IPS-15b (cell line): ENCODE results near the gene OR52B2.

ENCODE experiments used
- H3K27me3 ChIP-seq: one replicate; pipeline ENCODE4 v1.6.1; 2013; ENCODE audit warnings: low read length; ENCODE audit not compliant: control insufficient read depth, insufficient read depth
- H3K36me3 ChIP-seq: one replicate; pipeline ENCODE4 v1.6.1; 2013; ENCODE audit warnings: low read length; ENCODE audit not compliant: control insufficient read depth, insufficient read depth
- H3K4me1 ChIP-seq: one replicate; pipeline ENCODE4 v1.6.1; 2013; ENCODE audit warnings: mild to moderate bottlenecking, low read length; ENCODE audit not compliant: control insufficient read depth, insufficient read depth
- H3K4me3 ChIP-seq: one replicate; pipeline ENCODE4 v1.5.1; 2013; ENCODE audit warnings: low read depth, low read length
- H3K9ac ChIP-seq: one replicate; pipeline ENCODE4 v1.6.1; 2013; ENCODE audit warnings: low read depth, mild to moderate bottlenecking, low read length
- H3K9me3 ChIP-seq: one replicate; pipeline ENCODE4 v1.6.1; 2013; ENCODE audit warnings: mild to moderate bottlenecking, low read length; ENCODE audit not compliant: control insufficient read depth, insufficient read depth

OR52B2 gene

GRCh38 chr11:6201481-6201880, 31.4 kb upstream of the OR52B2 start:
- Histone ChIP-seq H3K9ac (no peak overlapping the region), H3K9me3 (no peaks in the 10 kb centered on the region), H3K4me3 (no peak overlapping the region), H3K36me3 (no peaks in the 10 kb centered on the region), H3K4me1 (no peaks in the 10 kb centered on the region), H3K27me3 (no peaks in the 10 kb centered on the region)

- no peaks in the 10 kb centered on the region for H3K36me3 ChIP-seq
- H3K9ac ChIP-seq: no peak overlapping the region
- no peaks in the 10 kb centered on the region for H3K9me3 ChIP-seq
- no peaks in the 10 kb centered on the region for H3K27me3 ChIP-seq
- H3K4me3 ChIP-seq: no peak overlapping the region
- no peaks in the 10 kb centered on the region for H3K4me1 ChIP-seq
These were observed 30.8 kb upstream of the OR52B2 start for GRCh38 chr11:6200975-6201374.

GRCh38 chr11:6199174-6199810, 29.2 kb upstream of the OR52B2 start, which contains the start of gene OR52W1:
Gene OR52W1 (plus strand): TSS chr11:6199224. CDS start chr11:6199224, 0 bp downstream.
- Histone ChIP-seq H3K4me3 (no peak within 1 kb of the TSS), H3K27me3 (no peaks in the 10 kb centered on the region), H3K9ac (no peak within 1 kb of the TSS), H3K36me3 (no peaks in the 10 kb centered on the region), H3K9me3 (no peaks in the 10 kb centered on the region), H3K4me1 (no peaks in the 10 kb centered on the region)

- Histone ChIP-seq H3K9ac (no peak overlapping the region), H3K4me3 (no peak overlapping the region), H3K9me3 (no peaks in the 10 kb centered on the region), H3K27me3 (no peaks in the 10 kb centered on the region), H3K36me3 (no peaks in the 10 kb centered on the region), H3K4me1 (no peaks in the 10 kb centered on the region)
These were observed 27.5 kb upstream of the OR52B2 start for GRCh38 chr11:6197466-6198200.

GRCh38 chr11:6196396-6196795, 26.3 kb upstream of the OR52B2 start:
- no peaks in the 10 kb centered on the region for H3K4me1 ChIP-seq
- H3K27me3 ChIP-seq: no peaks in the 10 kb centered on the region
- no peaks in the 10 kb centered on the region for H3K36me3 ChIP-seq
- no peak overlapping the region for H3K9ac ChIP-seq
- no peaks in the 10 kb centered on the region for H3K9me3 ChIP-seq
- H3K4me3 ChIP-seq: no peak overlapping the region

GRCh38 chr11:6194065-6194581, 24.0 kb upstream of the OR52B2 start:
- no peak overlapping the region for H3K4me3 ChIP-seq
- no peak overlapping the region for H3K9ac ChIP-seq
- H3K4me1 ChIP-seq: no peaks in the 10 kb centered on the region
- no peaks in the 10 kb centered on the region for H3K27me3 ChIP-seq
- no peaks in the 10 kb centered on the region for H3K9me3 ChIP-seq
- no peaks in the 10 kb centered on the region for H3K36me3 ChIP-seq

GRCh38 chr11:6191742-6192141, 21.6 kb upstream of the OR52B2 start:
- H3K27me3 ChIP-seq: no peaks in the 10 kb centered on the region
- H3K4me1 ChIP-seq: no peaks in the 10 kb centered on the region
- no peak overlapping the region for H3K9ac ChIP-seq
- no peaks in the 10 kb centered on the region for H3K9me3 ChIP-seq
- H3K4me3 ChIP-seq: no peak overlapping the region
- H3K36me3 ChIP-seq: no peaks in the 10 kb centered on the region

- Histone ChIP-seq H3K9ac (no peak overlapping the region), H3K36me3 (no peaks in the 10 kb centered on the region), H3K4me3 (no peak overlapping the region), H3K4me1 (peaks cover 4% of the 10 kb centered on the region), H3K27me3 (no peaks in the 10 kb centered on the region), H3K9me3 (no peaks in the 10 kb centered on the region)
These were observed 5.3 kb upstream of the OR52B2 start for GRCh38 chr11:6175440-6175839.

- Histone ChIP-seq H3K36me3 (no peaks in the 10 kb centered on the region), H3K27me3 (peaks cover 16% of the 10 kb centered on the region), H3K9me3 (no peaks in the 10 kb centered on the region), H3K9ac (no peak overlapping the region), H3K4me3 (no peak overlapping the region), H3K4me1 (peaks cover 7% of the 10 kb centered on the region)
These were observed 13.3 kb downstream of the OR52B2 start for GRCh38 chr11:6156628-6157359.

GRCh38 chr11:6152126-6152525, 18.0 kb downstream of the OR52B2 start:
- Histone ChIP-seq H3K9me3 (no peaks in the 10 kb centered on the region), H3K4me1 (peaks cover 5% of the 10 kb centered on the region), H3K27me3 (peaks cover under 1% of the 10 kb centered on the region), H3K9ac (no peak overlapping the region), H3K4me3 (no peak overlapping the region), H3K36me3 (no peaks in the 10 kb centered on the region)

- Histone ChIP-seq H3K27me3 (no peaks in the 10 kb centered on the region), H3K4me3 (no peak overlapping the region), H3K4me1 (no peaks in the 10 kb centered on the region), H3K9ac (no peak overlapping the region), H3K36me3 (no peaks in the 10 kb centered on the region), H3K9me3 (no peaks in the 10 kb centered on the region)
These were observed 19.0 kb downstream of the OR52B2 start for GRCh38 chr11:6151117-6151516.
